Fibroblast of lung (primary cell): ENCODE data around the gene AKNA. TPM values are rescaled to one million over a fixed set of nuclear protein-coding genes. Genes with fewer than 3 reads are reported as not detected.

Source experiments
- DNase-seq, 2 donors: peaks; one replicate each; pipeline versions ENCODE4 v3.0.0 to v3.0.0-alpha.2; 2010; ENCODE audit warnings: low read depth in 2 of 2
- H2AFZ ChIP-seq: 2 replicates; pipeline ENCODE4 v1.5.1; 2012; ENCODE audit warnings: low read length, control low read depth, inconsistent platforms
- H3K27ac ChIP-seq: 2 replicates; pipeline ENCODE4 v1.5.1; 2011; ENCODE audit warnings: low read length, control low read depth; ENCODE audit not compliant: insufficient read depth
- H3K27me3 ChIP-seq: 2 replicates; pipeline ENCODE4 v1.5.1; 2011; ENCODE audit warnings: mild to moderate bottlenecking, low read length; ENCODE audit not compliant: control insufficient read depth, insufficient read depth
- H3K36me3 ChIP-seq: 2 replicates; pipeline ENCODE4 v1.5.1; 2011; ENCODE audit warnings: low read length; ENCODE audit not compliant: control insufficient read depth, insufficient read depth
- H3K4me1 ChIP-seq: 2 replicates; pipeline ENCODE4 v1.5.1; 2011; ENCODE audit warnings: low read length; ENCODE audit not compliant: control insufficient read depth, insufficient read depth; ENCODE audit errors: extremely low read depth
- H3K4me2 ChIP-seq: 2 replicates; pipeline ENCODE4 v1.5.1; 2011; ENCODE audit warnings: low read length, control low read depth; ENCODE audit not compliant: insufficient read depth; ENCODE audit errors: extremely low read depth
- H3K4me3 ChIP-seq, 4 experiments: fragments of 200-600 bp in 1 of 4; sonication (generic) in 1 of 4; replicated peaks in 1 of 4; 2 replicates each; pipeline ENCODE4 v1.5.1; 2011 to 2016; ENCODE audit warnings: low read length in 4 of 4, low read depth in 3 of 4, mild to moderate bottlenecking in 3 of 4, control low read depth in 2 of 4, inconsistent platforms in 1 of 4, mixed read lengths in 1 of 4; ENCODE audit not compliant: insufficient read depth in 1 of 4; ENCODE audit errors: control extremely low read depth in 1 of 4
- H3K79me2 ChIP-seq: 2 replicates; pipeline ENCODE4 v1.5.1; 2012; ENCODE audit warnings: mild to moderate bottlenecking, low read length, inconsistent platforms; ENCODE audit not compliant: control insufficient read depth, insufficient read depth
- H3K9ac ChIP-seq: 2 replicates; pipeline ENCODE4 v1.5.1; 2011; ENCODE audit warnings: mild to moderate bottlenecking, low read length, control low read depth; ENCODE audit not compliant: insufficient read depth
- H3K9me3 ChIP-seq: 2 replicates; pipeline ENCODE4 v1.5.1; 2012; ENCODE audit warnings: low read depth, low read length; ENCODE audit not compliant: control insufficient read depth, insufficient read depth
- H4K20me1 ChIP-seq: 2 replicates; pipeline ENCODE4 v1.5.1; 2011; ENCODE audit warnings: low read length; ENCODE audit not compliant: control insufficient read depth, insufficient read depth; ENCODE audit errors: extremely low read depth
- EZH2 ChIP-seq: IDR thresholded peaks from 2 replicates; pipeline ENCODE4 v1.5.1; 2012; ENCODE audit warnings: low read length, control low read depth, mild to moderate bottlenecking; ENCODE audit errors: missing control alignments
- polyA plus RNA-seq, 2 donors: library from polyadenylated mRNA; depleted of rRNA in 1 of 2; stranded (reverse) in 1 of 2; unstranded in 1 of 2; fragments of >200 nt; gene quantifications; 2 replicates each; pipeline ENCODE4 v1.2.1, GENCODE V29; 2011 to 2012; ENCODE audit warnings: missing spikeins in 1 of 2
- total RNA-seq: library from RNA; depleted of rRNA; stranded (reverse); fragments of >200 nt; gene quantifications from 2 replicates; pipeline ENCODE4 v1.2.1, GENCODE V29; 2014
- TF ChIP-seq, protein P1 (sequence below), 2 donors: IDR thresholded peaks in 1 of 2; conservative IDR thresholded peaks in 1 of 2; 1 replicate in 1 of 2; 2 replicates in 1 of 2; pipeline ENCODE4 v1.5.1; 2011 to 2012; ENCODE audit warnings: low read length in 2 of 2, control low read depth in 1 of 2, inconsistent platforms in 1 of 2, low read depth in 1 of 2, mild to moderate bottlenecking in 1 of 2

AKNA gene
- total and polyA plus RNA-seq, 2 donors (not counting 1 experiment from before 2014, with no cell fraction given), result 5.6 to 19.3 TPM

DNA sequence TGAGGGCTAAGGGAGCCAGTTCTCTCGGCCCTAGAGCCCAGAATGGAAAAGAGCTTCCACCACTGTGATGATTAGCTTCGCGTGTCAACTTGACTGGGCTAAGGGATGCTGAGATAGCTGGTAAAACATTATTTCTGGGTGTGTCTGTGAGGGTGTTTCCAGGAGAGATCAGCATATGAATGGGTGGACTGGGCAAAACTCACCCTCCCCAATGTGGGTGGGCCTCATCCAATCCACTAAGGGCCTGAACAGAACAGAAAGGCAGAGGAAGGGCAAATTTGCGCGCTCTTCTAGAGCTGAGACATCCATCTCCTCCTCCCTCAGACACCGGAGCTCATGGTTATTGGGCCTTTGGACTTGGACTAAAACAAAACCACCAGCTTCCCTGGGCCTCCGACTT lies 20.9 kb upstream of the AKNA start:
- Histone ChIP-seq H3K9ac (no peak overlapping the region), H3K4me1 (no peaks in the 10 kb centered on the region), H3K4me3 (no peak overlapping the region), H4K20me1 (no peaks in the 10 kb centered on the region), H3K9me3 (no peaks in the 10 kb centered on the region), H3K27ac (no peak overlapping the region), H3K36me3 (no peaks in the 10 kb centered on the region), H3K27me3 (peaks cover 3% of the 10 kb centered on the region), H2AFZ (no peak overlapping the region), H3K4me2 (no peak overlapping the region), H3K79me2 (no peaks in the 10 kb centered on the region)
- DNase-seq, result no peak
- TF ChIP-seq EZH2, result no peak
- TF ChIP-seq, protein P1, sequence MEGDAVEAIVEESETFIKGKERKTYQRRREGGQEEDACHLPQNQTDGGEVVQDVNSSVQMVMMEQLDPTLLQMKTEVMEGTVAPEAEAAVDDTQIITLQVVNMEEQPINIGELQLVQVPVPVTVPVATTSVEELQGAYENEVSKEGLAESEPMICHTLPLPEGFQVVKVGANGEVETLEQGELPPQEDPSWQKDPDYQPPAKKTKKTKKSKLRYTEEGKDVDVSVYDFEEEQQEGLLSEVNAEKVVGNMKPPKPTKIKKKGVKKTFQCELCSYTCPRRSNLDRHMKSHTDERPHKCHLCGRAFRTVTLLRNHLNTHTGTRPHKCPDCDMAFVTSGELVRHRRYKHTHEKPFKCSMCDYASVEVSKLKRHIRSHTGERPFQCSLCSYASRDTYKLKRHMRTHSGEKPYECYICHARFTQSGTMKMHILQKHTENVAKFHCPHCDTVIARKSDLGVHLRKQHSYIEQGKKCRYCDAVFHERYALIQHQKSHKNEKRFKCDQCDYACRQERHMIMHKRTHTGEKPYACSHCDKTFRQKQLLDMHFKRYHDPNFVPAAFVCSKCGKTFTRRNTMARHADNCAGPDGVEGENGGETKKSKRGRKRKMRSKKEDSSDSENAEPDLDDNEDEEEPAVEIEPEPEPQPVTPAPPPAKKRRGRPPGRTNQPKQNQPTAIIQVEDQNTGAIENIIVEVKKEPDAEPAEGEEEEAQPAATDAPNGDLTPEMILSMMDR (conservative IDR thresholded peaks at IDR 0.05 in 1 of 2, IDR thresholded peaks at IDR 0.05 in 1 of 2; ENCODE audit: low read depth in 1 of 2, low read length in 2 of 2), result no peak

DNA sequence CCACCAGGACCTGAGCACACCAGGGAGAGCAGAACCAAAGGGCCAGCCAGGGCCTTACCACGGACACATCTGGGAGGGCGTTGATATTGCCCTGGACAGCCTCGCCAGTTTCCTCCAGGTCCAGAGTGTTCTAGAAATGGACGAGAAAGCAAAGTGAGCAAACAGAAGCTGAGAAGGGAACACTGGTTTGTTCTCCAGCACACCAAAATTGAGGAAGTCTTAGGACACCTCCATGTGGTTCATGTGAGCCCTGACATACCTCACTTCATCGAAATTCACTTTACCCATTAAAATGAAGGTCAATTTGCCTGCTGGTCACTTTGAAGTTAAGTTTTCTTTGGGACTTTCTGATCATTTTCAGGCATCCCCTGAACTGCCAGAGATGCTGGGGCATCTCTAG lies 20.1 kb upstream of the AKNA start:
- Histone ChIP-seq H3K4me2 (no peak overlapping the region), H3K4me3 (no peak overlapping the region), H2AFZ (no peak overlapping the region), H3K4me1 (no peaks in the 10 kb centered on the region), H3K9me3 (no peaks in the 10 kb centered on the region), H3K27ac (no peak overlapping the region), H3K36me3 (no peaks in the 10 kb centered on the region), H4K20me1 (no peaks in the 10 kb centered on the region), H3K79me2 (no peaks in the 10 kb centered on the region), H3K9ac (no peak overlapping the region), H3K27me3 (peaks cover 3% of the 10 kb centered on the region)
- TF ChIP-seq EZH2, result no peak
- TF ChIP-seq, protein P1 (conservative IDR thresholded peaks at IDR 0.05 in 1 of 2, IDR thresholded peaks at IDR 0.05 in 1 of 2; ENCODE audit: low read depth in 1 of 2, low read length in 2 of 2), result no peak
- no peak for DNase-seq

DNA sequence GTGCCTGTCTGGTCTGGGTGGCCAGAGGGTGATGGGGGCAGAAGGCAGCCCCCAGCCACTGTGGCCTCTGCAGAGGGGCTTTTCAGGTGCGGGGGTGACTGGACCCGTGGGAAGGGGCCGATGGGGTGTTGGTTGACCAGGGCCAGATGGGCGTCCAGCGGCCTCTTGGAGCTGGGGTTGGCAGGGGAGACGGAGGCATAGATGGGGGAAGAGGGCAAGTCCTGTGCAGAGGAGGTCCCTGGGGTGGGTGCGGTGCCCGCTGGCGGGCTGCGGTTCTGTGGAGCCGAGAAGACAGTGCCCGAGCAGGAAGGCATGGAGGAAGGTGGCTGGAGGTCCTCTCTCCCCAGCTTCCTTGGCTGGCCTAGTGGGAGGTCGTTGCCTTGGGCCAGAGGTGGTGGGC lies 18.7 kb upstream of the AKNA start:
- TF ChIP-seq, protein P1 (conservative IDR thresholded peaks at IDR 0.05 in 1 of 2, IDR thresholded peaks at IDR 0.05 in 1 of 2; ENCODE audit: low read depth in 1 of 2, low read length in 2 of 2), result no peak
- TF ChIP-seq EZH2, result no peak
- Histone ChIP-seq H3K36me3 (no peaks in the 10 kb centered on the region), H2AFZ (no peak overlapping the region), H3K27ac (no peak overlapping the region), H3K9me3 (no peaks in the 10 kb centered on the region), H3K9ac (no peak overlapping the region), H3K27me3 (peaks cover 3% of the 10 kb centered on the region), H3K79me2 (no peaks in the 10 kb centered on the region), H3K4me1 (no peaks in the 10 kb centered on the region), H3K4me3 (no peak overlapping the region), H3K4me2 (no peak overlapping the region), H4K20me1 (no peaks in the 10 kb centered on the region)
- DNase-seq, result no peak
